ENCODE measurements around the gene CLDN20. TPM values are rescaled to one million over a fixed set of nuclear protein-coding genes. Genes with fewer than 3 reads are reported as not detected.

The CLDN20 gene
- total and polyA plus RNA-seq, 2 of the 8 experiments (the other 6 are each of a cell fraction or from before 2014, with no cell fraction given): not detected

DNA sequence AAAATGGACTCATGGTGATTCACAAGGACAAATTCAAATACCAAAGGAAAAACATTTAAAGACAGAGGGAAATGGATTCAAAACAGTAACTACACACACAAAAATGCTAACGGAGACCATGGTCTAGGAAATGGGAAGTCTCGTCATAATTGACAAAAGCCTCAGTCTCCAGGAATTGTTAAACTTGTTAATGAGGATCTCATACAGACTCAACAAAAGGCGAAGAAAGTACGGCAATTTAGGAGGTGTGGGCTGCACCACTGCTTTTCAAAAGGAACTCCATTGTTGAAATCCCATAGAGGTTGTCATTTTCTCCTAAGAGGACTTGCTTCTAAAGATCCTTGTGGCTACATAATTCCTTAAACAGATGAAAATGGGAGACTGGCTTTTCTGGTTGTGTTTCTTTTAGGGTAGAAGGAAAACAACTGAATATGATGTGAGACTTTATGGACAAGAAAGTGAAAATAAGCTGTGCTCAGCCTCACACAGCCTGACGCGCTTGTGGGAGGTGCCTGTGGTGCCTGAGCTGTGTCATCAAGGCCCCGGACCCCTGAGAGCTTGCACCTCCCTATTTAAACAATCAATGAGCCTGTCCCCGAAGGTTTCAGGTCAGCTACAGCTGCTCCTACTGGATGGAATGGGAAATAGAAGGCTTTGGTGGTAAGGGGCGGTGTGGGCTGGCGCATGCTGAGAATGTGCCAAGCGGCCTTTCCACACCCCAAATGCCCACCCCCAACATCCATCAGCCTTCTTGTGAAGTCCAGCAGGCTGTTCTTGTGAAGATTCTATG is 2.5 kb upstream of the CLDN20 start (continued):
- no peak for TF ChIP-seq SIN3A (conservative IDR thresholded peaks at IDR 0.05 in 1 of 2, IDR thresholded peaks at IDR 0.05 in 1 of 2; ENCODE audit: low read depth in 1 of 2, low read length in 2 of 2)
- no peak for TF ChIP-seq HDAC2 (IDR thresholded peaks at IDR 0.05; ENCODE audit: borderline replicate concordance in 1 of 2, low read depth in 2 of 2, low read length in 2 of 2)
- TF ChIP-seq, protein P1, sequence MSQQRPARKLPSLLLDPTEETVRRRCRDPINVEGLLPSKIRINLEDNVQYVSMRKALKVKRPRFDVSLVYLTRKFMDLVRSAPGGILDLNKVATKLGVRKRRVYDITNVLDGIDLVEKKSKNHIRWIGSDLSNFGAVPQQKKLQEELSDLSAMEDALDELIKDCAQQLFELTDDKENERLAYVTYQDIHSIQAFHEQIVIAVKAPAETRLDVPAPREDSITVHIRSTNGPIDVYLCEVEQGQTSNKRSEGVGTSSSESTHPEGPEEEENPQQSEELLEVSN (IDR thresholded peaks at IDR 0.05): 0 out of 2 replicates have a peak, but pooled peaks have one; percentile 43
- no peak for TF ChIP-seq SIRT6 (IDR thresholded peaks at IDR 0.05; ENCODE audit: low read length)
- TF ChIP-seq, protein P2, sequence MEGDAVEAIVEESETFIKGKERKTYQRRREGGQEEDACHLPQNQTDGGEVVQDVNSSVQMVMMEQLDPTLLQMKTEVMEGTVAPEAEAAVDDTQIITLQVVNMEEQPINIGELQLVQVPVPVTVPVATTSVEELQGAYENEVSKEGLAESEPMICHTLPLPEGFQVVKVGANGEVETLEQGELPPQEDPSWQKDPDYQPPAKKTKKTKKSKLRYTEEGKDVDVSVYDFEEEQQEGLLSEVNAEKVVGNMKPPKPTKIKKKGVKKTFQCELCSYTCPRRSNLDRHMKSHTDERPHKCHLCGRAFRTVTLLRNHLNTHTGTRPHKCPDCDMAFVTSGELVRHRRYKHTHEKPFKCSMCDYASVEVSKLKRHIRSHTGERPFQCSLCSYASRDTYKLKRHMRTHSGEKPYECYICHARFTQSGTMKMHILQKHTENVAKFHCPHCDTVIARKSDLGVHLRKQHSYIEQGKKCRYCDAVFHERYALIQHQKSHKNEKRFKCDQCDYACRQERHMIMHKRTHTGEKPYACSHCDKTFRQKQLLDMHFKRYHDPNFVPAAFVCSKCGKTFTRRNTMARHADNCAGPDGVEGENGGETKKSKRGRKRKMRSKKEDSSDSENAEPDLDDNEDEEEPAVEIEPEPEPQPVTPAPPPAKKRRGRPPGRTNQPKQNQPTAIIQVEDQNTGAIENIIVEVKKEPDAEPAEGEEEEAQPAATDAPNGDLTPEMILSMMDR (IDR thresholded peaks at IDR 0.05; ENCODE audit: control extremely low read depth in 1 of 3, insufficient read depth in 1 of 3, low read depth in 1 of 3, low read length in 3 of 3): peak; percentile 54 to 75 (median 62)
- no peak for TF ChIP-seq SRF (IDR thresholded peaks at IDR 0.05; ENCODE audit: low read depth, low read length)
- no peak for TF ChIP-seq GABPA (IDR thresholded peaks at IDR 0.05; ENCODE audit: borderline replicate concordance, insufficient read depth, low read length)
- peak; percentile 33 to 41; a peak in 3 of 4 replicates for TF ChIP-seq RAD21 (IDR thresholded peaks at IDR 0.05 in 1 of 2, conservative IDR thresholded peaks at IDR 0.05 in 1 of 2; ENCODE audit: low read depth in 2 of 2, low read length in 2 of 2)
- TF ChIP-seq TBP (IDR thresholded peaks at IDR 0.05; ENCODE audit: low read depth, low read length): no peak
- no peak for TF ChIP-seq PHF8 (conservative IDR thresholded peaks at IDR 0.05; ENCODE audit: low read depth, low read length)
- no peak for TF ChIP-seq CEBPB (IDR thresholded peaks at IDR 0.05; ENCODE audit: low read depth, low read length)
- no peak for TF ChIP-seq KDM4A (IDR thresholded peaks at IDR 0.05; ENCODE audit: low read depth, low read length, severe bottlenecking)
- no peak for TF ChIP-seq EGR1 (IDR thresholded peaks at IDR 0.05; ENCODE audit: borderline replicate concordance, low read depth, low read length)
- no peak for TF ChIP-seq BRCA1 (IDR thresholded peaks at IDR 0.05; ENCODE audit: low read depth, low read length)
- TF ChIP-seq SIX5 (IDR thresholded peaks at IDR 0.05; ENCODE audit: low read depth, low read length): no peak
- TF ChIP-seq BCL11A (IDR thresholded peaks at IDR 0.05; ENCODE audit: low read depth in 2 of 2, low read length in 2 of 2): no peak
- no peak for TF ChIP-seq BACH1 (IDR thresholded peaks at IDR 0.05; ENCODE audit: low read length)
- TF ChIP-seq SP1 (IDR thresholded peaks at IDR 0.05; ENCODE audit: low read depth, low read length): 0 out of 2 replicates have a peak, but pooled peaks have one; percentile 39
- no peak for TF ChIP-seq KDM5A (IDR thresholded peaks at IDR 0.05; ENCODE audit: low read length)
- TF ChIP-seq RNF2 (IDR thresholded peaks at IDR 0.05; ENCODE audit: borderline replicate concordance, low read depth, low read length, missing control alignments, poor library complexity, severe bottlenecking): no peak

Data from H1 (cell line).